PFSK-1 (cell line): Measurements from ENCODE around the gene ANKRD34C.

Experiments
- POLR2AphosphoS5 ChIP-seq: IDR thresholded peaks from 2 replicates; pipeline ENCODE4 v1.6.1; 2012; ENCODE audit warnings: low read depth, mild to moderate bottlenecking, control low read depth, low read length, moderate library complexity
- SIN3A ChIP-seq: IDR thresholded peaks from 2 replicates; pipeline ENCODE4 v1.6.1; 2012; ENCODE audit warnings: mild to moderate bottlenecking, low read length, moderate library complexity, borderline replicate concordance; ENCODE audit not compliant: insufficient read depth
- TAF1 ChIP-seq: IDR thresholded peaks from 2 replicates; pipeline ENCODE4 v1.6.1; 2012; ENCODE audit warnings: low read length, control low read depth, borderline replicate concordance; ENCODE audit not compliant: insufficient read depth
- TF ChIP-seq, protein P1 (sequence below), 2 experiments: IDR thresholded peaks; 2 replicates each; pipeline versions ENCODE4 v1.6.1 to v1.8.0; 2011 to 2012; ENCODE audit warnings: low read depth in 2 of 2, low read length in 2 of 2, control low read depth in 1 of 2, inconsistent platforms in 1 of 2, mild to moderate bottlenecking in 1 of 2, moderate library complexity in 1 of 2; ENCODE audit not compliant: insufficient read depth in 1 of 2

- TF ChIP-seq SIN3A (no peak), POLR2AphosphoS5 (peak; percentile 79), TAF1 (no peak)
- TF ChIP-seq, protein P1, sequence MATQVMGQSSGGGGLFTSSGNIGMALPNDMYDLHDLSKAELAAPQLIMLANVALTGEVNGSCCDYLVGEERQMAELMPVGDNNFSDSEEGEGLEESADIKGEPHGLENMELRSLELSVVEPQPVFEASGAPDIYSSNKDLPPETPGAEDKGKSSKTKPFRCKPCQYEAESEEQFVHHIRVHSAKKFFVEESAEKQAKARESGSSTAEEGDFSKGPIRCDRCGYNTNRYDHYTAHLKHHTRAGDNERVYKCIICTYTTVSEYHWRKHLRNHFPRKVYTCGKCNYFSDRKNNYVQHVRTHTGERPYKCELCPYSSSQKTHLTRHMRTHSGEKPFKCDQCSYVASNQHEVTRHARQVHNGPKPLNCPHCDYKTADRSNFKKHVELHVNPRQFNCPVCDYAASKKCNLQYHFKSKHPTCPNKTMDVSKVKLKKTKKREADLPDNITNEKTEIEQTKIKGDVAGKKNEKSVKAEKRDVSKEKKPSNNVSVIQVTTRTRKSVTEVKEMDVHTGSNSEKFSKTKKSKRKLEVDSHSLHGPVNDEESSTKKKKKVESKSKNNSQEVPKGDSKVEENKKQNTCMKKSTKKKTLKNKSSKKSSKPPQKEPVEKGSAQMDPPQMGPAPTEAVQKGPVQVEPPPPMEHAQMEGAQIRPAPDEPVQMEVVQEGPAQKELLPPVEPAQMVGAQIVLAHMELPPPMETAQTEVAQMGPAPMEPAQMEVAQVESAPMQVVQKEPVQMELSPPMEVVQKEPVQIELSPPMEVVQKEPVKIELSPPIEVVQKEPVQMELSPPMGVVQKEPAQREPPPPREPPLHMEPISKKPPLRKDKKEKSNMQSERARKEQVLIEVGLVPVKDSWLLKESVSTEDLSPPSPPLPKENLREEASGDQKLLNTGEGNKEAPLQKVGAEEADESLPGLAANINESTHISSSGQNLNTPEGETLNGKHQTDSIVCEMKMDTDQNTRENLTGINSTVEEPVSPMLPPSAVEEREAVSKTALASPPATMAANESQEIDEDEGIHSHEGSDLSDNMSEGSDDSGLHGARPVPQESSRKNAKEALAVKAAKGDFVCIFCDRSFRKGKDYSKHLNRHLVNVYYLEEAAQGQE (IDR thresholded peaks at IDR 0.05; ENCODE audit: insufficient read depth in 1 of 2, low read depth in 2 of 2, low read length in 2 of 2), result no peak
These were observed 28.7 kb downstream of the ANKRD34C start, which contains the start of gene TMED3 for GRCh38 chr15:79310985-79311900.
